Omental fat pad (tissue), 4 donors: Measurements from ENCODE around the gene MOB3A. TPM values are rescaled to one million over a fixed set of nuclear protein-coding genes. Genes with fewer than 3 reads are reported as not detected.

Experiments used
- ATAC-seq: fragments of 150-250 bp; one replicate; pipeline ENCODE4 v1.9.1; 2016; ENCODE audit warnings: mild to moderate bottlenecking, moderate library complexity; ENCODE audit not compliant: low FRiP score
- DNase-seq: peaks from one replicate; pipeline ENCODE4 v3.0.0-alpha.2; 2019; ENCODE audit warnings: low spot score
- CTCF ChIP-seq, 3 donors: fragments of 450-650 bp; IDR thresholded peaks; one replicate each; pipeline ENCODE4 v1.5.1; 2016 to 2017; ENCODE audit warnings: antibody characterized with exemption in 3 of 3, mild to moderate bottlenecking in 3 of 3, moderate library complexity in 2 of 3
- total RNA-seq, 4 donors: library from RNA; depleted of rRNA; stranded (reverse); fragments of >200 nt; gene quantifications; one replicate each; pipeline ENCODE4 v1.1.0, GENCODE V29; 2016

Gene MOB3A
- total RNA-seq, 4 donors from 2014 or later, result 29.7 to 51.7 (median 44.8) TPM

- ATAC-seq (no peak), DNase-seq (no peak)
- no peak for TF ChIP-seq CTCF (IDR thresholded peaks at IDR 0.05)
Measured at GRCh38 chr19:2117215-2117960, 21.3 kb upstream of the MOB3A start.

- no peak for DNase-seq
- no peak for TF ChIP-seq CTCF (IDR thresholded peaks at IDR 0.05)
Measured at GRCh38 chr19:2116507-2116906, 20.4 kb upstream of the MOB3A start.

GRCh38 chr19:2115911-2116426 lies 19.8 kb upstream of the MOB3A start:
- ATAC-seq, result no peak
- TF ChIP-seq CTCF (IDR thresholded peaks at IDR 0.05), result no peak
- no peak for DNase-seq

More at GRCh38 chr19:2116507-2116906, 20.4 kb upstream of the MOB3A start:
- no peak for ATAC-seq

GRCh38 chr19:2115324-2115723 lies 19.2 kb upstream of the MOB3A start:
- no peak for DNase-seq
- no peak for ATAC-seq
- TF ChIP-seq CTCF (IDR thresholded peaks at IDR 0.05), result no peak

- no peak for TF ChIP-seq CTCF (IDR thresholded peaks at IDR 0.05)
- ATAC-seq, result no peak
- no peak for DNase-seq
Measured at GRCh38 chr19:2114821-2115220, 18.7 kb upstream of the MOB3A start.

GRCh38 chr19:2114218-2114617 lies 18.1 kb upstream of the MOB3A start:
- DNase-seq (no peak), ATAC-seq (no peak)
- TF ChIP-seq CTCF (IDR thresholded peaks at IDR 0.05), result no peak
